DND-41 (cell line): Measurements from ENCODE around the gene GSTP1.

Source experiments
- EZH2 ChIP-seq: IDR thresholded peaks from 3 replicates; pipeline ENCODE4 v1.6.1; 2012; ENCODE audit warnings: borderline replicate concordance, low read depth, mild to moderate bottlenecking, moderate library complexity, low read length, inconsistent platforms; ENCODE audit not compliant: severe bottlenecking
- TF ChIP-seq, protein P1 (sequence below): IDR thresholded peaks from 2 replicates; pipeline ENCODE4 v1.5.1; 2012; ENCODE audit warnings: borderline replicate concordance, low read length, moderate library complexity, mild to moderate bottlenecking; ENCODE audit not compliant: poor library complexity, severe bottlenecking; ENCODE audit errors: extremely low read depth

DNA sequence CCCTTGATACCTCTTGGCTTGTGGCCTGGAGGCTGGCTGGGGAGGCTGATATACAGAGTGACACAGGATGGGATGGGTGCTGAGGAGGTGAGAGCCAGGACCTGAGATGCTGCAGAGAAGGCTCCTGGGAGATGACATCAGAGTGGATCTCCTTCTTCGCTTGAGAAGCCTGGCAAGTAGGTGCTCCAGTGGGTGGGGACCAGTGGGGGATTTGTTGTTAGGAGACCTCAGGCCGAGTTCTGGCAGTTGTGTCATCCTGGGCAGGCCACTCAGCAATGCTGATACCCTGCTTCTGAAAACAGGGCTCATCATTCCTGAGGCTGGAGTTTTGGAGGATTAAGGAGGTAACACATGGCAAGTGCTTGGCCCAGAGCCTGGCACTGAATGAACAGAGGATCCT, 21.2 kb downstream of the GSTP1 start:
- TF ChIP-seq, protein P1, sequence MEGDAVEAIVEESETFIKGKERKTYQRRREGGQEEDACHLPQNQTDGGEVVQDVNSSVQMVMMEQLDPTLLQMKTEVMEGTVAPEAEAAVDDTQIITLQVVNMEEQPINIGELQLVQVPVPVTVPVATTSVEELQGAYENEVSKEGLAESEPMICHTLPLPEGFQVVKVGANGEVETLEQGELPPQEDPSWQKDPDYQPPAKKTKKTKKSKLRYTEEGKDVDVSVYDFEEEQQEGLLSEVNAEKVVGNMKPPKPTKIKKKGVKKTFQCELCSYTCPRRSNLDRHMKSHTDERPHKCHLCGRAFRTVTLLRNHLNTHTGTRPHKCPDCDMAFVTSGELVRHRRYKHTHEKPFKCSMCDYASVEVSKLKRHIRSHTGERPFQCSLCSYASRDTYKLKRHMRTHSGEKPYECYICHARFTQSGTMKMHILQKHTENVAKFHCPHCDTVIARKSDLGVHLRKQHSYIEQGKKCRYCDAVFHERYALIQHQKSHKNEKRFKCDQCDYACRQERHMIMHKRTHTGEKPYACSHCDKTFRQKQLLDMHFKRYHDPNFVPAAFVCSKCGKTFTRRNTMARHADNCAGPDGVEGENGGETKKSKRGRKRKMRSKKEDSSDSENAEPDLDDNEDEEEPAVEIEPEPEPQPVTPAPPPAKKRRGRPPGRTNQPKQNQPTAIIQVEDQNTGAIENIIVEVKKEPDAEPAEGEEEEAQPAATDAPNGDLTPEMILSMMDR, result no peak
- no peak for TF ChIP-seq EZH2
